H9 (cell line): ENCODE results near the gene CYP27A1. TPM values are rescaled to one million over a fixed set of nuclear protein-coding genes. Genes with fewer than 3 reads are reported as not detected.

Source experiments
- DNase-seq: peaks from one replicate; pipeline ENCODE4 v3.0.0-alpha.2; 2017
- H2AFZ ChIP-seq: one replicate; pipeline ENCODE4 v1.6.1; 2013; ENCODE audit warnings: mild to moderate bottlenecking, low read length, control low read depth, moderate library complexity
- H2AK5ac ChIP-seq: 2 replicates; pipeline ENCODE4 v1.6.1; 2013; ENCODE audit warnings: low read length, control low read depth, mixed read lengths; ENCODE audit not compliant: insufficient read length
- H2BK120ac ChIP-seq: one replicate; pipeline ENCODE4 v1.6.1; 2013; ENCODE audit warnings: low read depth, mild to moderate bottlenecking, low read length, control low read depth, inconsistent platforms; ENCODE audit not compliant: poor library complexity, severe bottlenecking
- H2BK12ac ChIP-seq: 2 replicates; pipeline ENCODE4 v1.6.1; 2013; ENCODE audit warnings: low read length, control low read depth, mixed read lengths, low read depth; ENCODE audit not compliant: insufficient read length
- H2BK15ac ChIP-seq: 2 replicates; pipeline ENCODE4 v1.6.1; 2013; ENCODE audit warnings: low read depth, low read length, control low read depth
- H2BK20ac ChIP-seq: one replicate; pipeline ENCODE4 v1.6.1; 2013; ENCODE audit warnings: low read depth, mild to moderate bottlenecking, low read length, control low read depth, inconsistent platforms; ENCODE audit not compliant: poor library complexity, severe bottlenecking
- H2BK5ac ChIP-seq: 2 replicates; pipeline ENCODE4 v1.6.1; 2013; ENCODE audit warnings: low read length, control low read depth, mixed read lengths; ENCODE audit not compliant: insufficient read length
- H3K14ac ChIP-seq: 2 replicates; pipeline ENCODE4 v1.6.1; 2013; ENCODE audit warnings: low read length, control low read depth; ENCODE audit not compliant: insufficient read depth
- H3K18ac ChIP-seq: 2 replicates; pipeline ENCODE4 v1.6.1; 2013; ENCODE audit warnings: low read depth, mild to moderate bottlenecking, mixed read lengths, low read length, control low read depth; ENCODE audit not compliant: insufficient read length
- H3K23ac ChIP-seq: 2 replicates; pipeline ENCODE4 v1.6.1; 2013; ENCODE audit warnings: low read length, control low read depth, mixed read lengths, low read depth; ENCODE audit not compliant: insufficient read length
- H3K23me2 ChIP-seq: 2 replicates; pipeline ENCODE4 v1.6.1; 2013; ENCODE audit warnings: low read depth, mild to moderate bottlenecking, mixed read lengths, low read length, control low read depth; ENCODE audit not compliant: insufficient read length, poor library complexity, severe bottlenecking
- H3K27ac ChIP-seq: 2 replicates; pipeline ENCODE4 v1.5.1; 2013; ENCODE audit warnings: low read length, control low read depth, mixed read lengths, low read depth; ENCODE audit not compliant: insufficient read length
- H3K27me3 ChIP-seq: 2 replicates; pipeline ENCODE4 v1.6.1; 2013; ENCODE audit warnings: low read length, control low read depth, inconsistent platforms; ENCODE audit not compliant: insufficient read depth
- H3K4ac ChIP-seq: 2 replicates; pipeline ENCODE4 v1.6.1; 2013; ENCODE audit warnings: low read depth, mild to moderate bottlenecking, control low read depth, inconsistent platforms, low read length, moderate library complexity
- H3K4me1 ChIP-seq: 2 replicates; pipeline ENCODE4 v1.6.1; 2013; ENCODE audit warnings: low read length, control low read depth, inconsistent platforms; ENCODE audit not compliant: insufficient read depth
- H3K4me2 ChIP-seq: 2 replicates; pipeline ENCODE4 v1.6.1; 2013; ENCODE audit warnings: low read length, control low read depth, mixed read lengths; ENCODE audit not compliant: insufficient read length, insufficient read depth
- H3K56ac ChIP-seq: 2 replicates; pipeline ENCODE4 v1.6.1; 2013; ENCODE audit warnings: low read depth, mild to moderate bottlenecking, mixed read lengths, low read length, control low read depth; ENCODE audit not compliant: insufficient read length
- H3K79me1 ChIP-seq: 2 replicates; pipeline ENCODE4 v1.6.1; 2013; ENCODE audit warnings: low read depth, mild to moderate bottlenecking, moderate library complexity, low read length, control low read depth, inconsistent platforms; ENCODE audit not compliant: insufficient read depth, poor library complexity, severe bottlenecking
- H3K79me2 ChIP-seq: 2 replicates; pipeline ENCODE4 v1.6.1; 2013; ENCODE audit warnings: low read length, control low read depth, inconsistent platforms; ENCODE audit not compliant: insufficient read depth
- H3K9ac ChIP-seq: 2 replicates; pipeline ENCODE4 v1.6.1; 2013; ENCODE audit warnings: low read length, control low read depth, mixed read lengths; ENCODE audit not compliant: insufficient read length; ENCODE audit errors: extremely low read depth
- H3K9me3 ChIP-seq: one replicate; pipeline ENCODE4 v1.6.1; 2013; ENCODE audit warnings: low read depth, low read length, inconsistent platforms; ENCODE audit not compliant: control insufficient read depth
- H3T11ph ChIP-seq: one replicate; pipeline ENCODE4 v1.6.1; 2013; ENCODE audit warnings: mild to moderate bottlenecking, low read length, control low read depth, inconsistent platforms
- H4K20me1 ChIP-seq: one replicate; pipeline ENCODE4 v1.6.1; 2013; ENCODE audit not compliant: control insufficient read depth, insufficient read length, insufficient read depth
- H4K5ac ChIP-seq: 2 replicates; pipeline ENCODE4 v1.6.1; 2013; ENCODE audit warnings: low read depth, mild to moderate bottlenecking, mixed read lengths, low read length, control low read depth; ENCODE audit not compliant: insufficient read length
- H4K8ac ChIP-seq: replicated peaks from 2 replicates; pipeline ENCODE4 v1.6.1; 2013; ENCODE audit warnings: low read length, control low read depth, mixed read lengths, low read depth; ENCODE audit not compliant: insufficient read length
- H4K91ac ChIP-seq: 2 replicates; pipeline ENCODE4 v1.6.1; 2013; ENCODE audit warnings: low read depth, mild to moderate bottlenecking, moderate library complexity, mixed read lengths, low read length, control low read depth; ENCODE audit not compliant: insufficient read length
- H3K27ac Mint-ChIP-seq, 3 experiments: 2 replicates in 2 of 3; 3 replicates in 1 of 3; pipeline ENCODE4 v1.8.0; 2020 to 2021; ENCODE audit warnings: mixed read lengths in 3 of 3, mild to moderate bottlenecking in 1 of 3, moderate library complexity in 1 of 3
- H3K27me3 Mint-ChIP-seq: 2 replicates; pipeline ENCODE4 v1.8.0; 2021; ENCODE audit warnings: low read depth, mild to moderate bottlenecking, moderate library complexity, mixed read lengths
- H3K36me3 Mint-ChIP-seq, 3 experiments: 2 replicates in 2 of 3; 3 replicates in 1 of 3; pipeline ENCODE4 v1.8.0; 2020 to 2021; ENCODE audit warnings: low read depth in 3 of 3, mixed read lengths in 3 of 3; ENCODE audit not compliant: insufficient read depth in 1 of 3
- H3K4me1 Mint-ChIP-seq, 2 experiments: 2 replicates each; pipeline ENCODE4 v1.8.0; 2020; ENCODE audit warnings: mixed read lengths in 2 of 2
- H3K4me3 Mint-ChIP-seq, 2 experiments: 2 replicates in 1 of 2; 3 replicates in 1 of 2; pipeline ENCODE4 v1.8.0; 2020 to 2021; ENCODE audit warnings: mild to moderate bottlenecking in 2 of 2, mixed read lengths in 2 of 2, moderate library complexity in 1 of 2
- H3K9me3 Mint-ChIP-seq, 2 experiments: 2 replicates in 1 of 2; 3 replicates in 1 of 2; pipeline ENCODE4 v1.8.0; 2020; ENCODE audit warnings: mild to moderate bottlenecking in 2 of 2, mixed read lengths in 2 of 2, moderate library complexity in 1 of 2
- WGBS: extraction: QIAGEN DNeasy Blood & Tissue Kit; methylation state at CpG from one replicate; pipeline ENCODE4 v1.1.7; 2013; ENCODE audit warnings: missing lambda C conversion rate, low lambda C conversion rate, mixed read lengths; ENCODE audit not compliant: insufficient read length; ENCODE audit errors: extremely low coverage; 5-methylcytosine and 5-hydroxymethylcytosine counted together
- total RNA-seq: library from RNA; stranded (reverse); gene quantifications from 2 replicates; pipeline ENCODE4 v1.2.1, GENCODE V29; 2021
- TF ChIP-seq, protein P1 (sequence below): fragments of 200-600 bp; sonication (generic); conservative IDR thresholded peaks from 3 replicates; pipeline ENCODE4 v1.8.0; 2021; ENCODE audit warnings: antibody characterized with exemption, mild to moderate bottlenecking

The CYP27A1 gene
- total RNA-seq, 1 experiment from 2014 or later: 3.1 TPM

DNA sequence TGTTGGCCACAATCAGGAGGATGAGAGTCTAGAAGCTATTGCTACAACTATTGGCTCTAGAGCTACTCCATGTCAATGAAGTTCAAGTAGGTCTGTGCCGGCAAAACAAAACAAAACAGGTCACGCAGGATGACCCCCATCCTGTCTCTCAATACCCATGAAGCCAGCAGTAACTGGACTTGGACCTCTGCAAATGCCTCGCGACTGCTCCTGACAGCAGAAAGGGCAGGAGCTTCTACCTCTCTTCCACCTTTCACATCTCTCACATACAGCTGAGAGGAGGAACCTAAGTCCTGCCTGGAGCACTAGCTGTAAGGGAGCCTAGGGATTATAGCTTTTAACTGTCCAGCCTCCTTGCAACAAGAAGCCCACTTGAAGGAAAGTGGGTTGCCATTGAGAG lies 33.7 kb downstream of the CYP27A1 start:
- Histone ChIP-seq H3K9me3 (no peaks in the 10 kb centered on the region), H4K91ac (no peak overlapping the region), H3K14ac (no peak overlapping the region), H3K4me1 (no peaks in the 10 kb centered on the region), H2BK15ac (no peak overlapping the region), H3K79me1 (no peaks in the 10 kb centered on the region), H3K4ac (no peak overlapping the region), H2BK5ac (no peak overlapping the region), H2BK120ac (no peak overlapping the region), H4K20me1 (no peaks in the 10 kb centered on the region), H3K27ac (no peak overlapping the region), H3K27me3 (no peaks in the 10 kb centered on the region), H4K5ac (no peak overlapping the region), H2BK12ac (no peak overlapping the region), H3K79me2 (no peaks in the 10 kb centered on the region), H3K9ac (no peak overlapping the region), H3K23ac (no peak overlapping the region), H3K56ac (no peak overlapping the region), H4K8ac (no peak overlapping the region), H3T11ph (no peak overlapping the region), H3K23me2 (no peaks in the 10 kb centered on the region), H3K4me2 (no peak overlapping the region), H3K18ac (no peak overlapping the region), H2AK5ac (no peak overlapping the region), H2BK20ac (no peak overlapping the region), H2AFZ (no peak overlapping the region)
- no peak overlapping the region for H3K27ac Mint-ChIP-seq
- no peak for DNase-seq
- no peaks in the 10 kb centered on the region for H3K27me3 Mint-ChIP-seq
- H3K4me3 Mint-ChIP-seq: no peak overlapping the region
- H3K4me1 Mint-ChIP-seq: no peaks in the 10 kb centered on the region
- no peaks in the 10 kb centered on the region for H3K9me3 Mint-ChIP-seq
- WGBS: no CpG with 5 or more reads among the region's 4 CpGs
- TF ChIP-seq, protein P1, sequence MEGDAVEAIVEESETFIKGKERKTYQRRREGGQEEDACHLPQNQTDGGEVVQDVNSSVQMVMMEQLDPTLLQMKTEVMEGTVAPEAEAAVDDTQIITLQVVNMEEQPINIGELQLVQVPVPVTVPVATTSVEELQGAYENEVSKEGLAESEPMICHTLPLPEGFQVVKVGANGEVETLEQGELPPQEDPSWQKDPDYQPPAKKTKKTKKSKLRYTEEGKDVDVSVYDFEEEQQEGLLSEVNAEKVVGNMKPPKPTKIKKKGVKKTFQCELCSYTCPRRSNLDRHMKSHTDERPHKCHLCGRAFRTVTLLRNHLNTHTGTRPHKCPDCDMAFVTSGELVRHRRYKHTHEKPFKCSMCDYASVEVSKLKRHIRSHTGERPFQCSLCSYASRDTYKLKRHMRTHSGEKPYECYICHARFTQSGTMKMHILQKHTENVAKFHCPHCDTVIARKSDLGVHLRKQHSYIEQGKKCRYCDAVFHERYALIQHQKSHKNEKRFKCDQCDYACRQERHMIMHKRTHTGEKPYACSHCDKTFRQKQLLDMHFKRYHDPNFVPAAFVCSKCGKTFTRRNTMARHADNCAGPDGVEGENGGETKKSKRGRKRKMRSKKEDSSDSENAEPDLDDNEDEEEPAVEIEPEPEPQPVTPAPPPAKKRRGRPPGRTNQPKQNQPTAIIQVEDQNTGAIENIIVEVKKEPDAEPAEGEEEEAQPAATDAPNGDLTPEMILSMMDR: no peak
- no peaks in the 10 kb centered on the region; a peak in 1 of 7 replicates for H3K36me3 Mint-ChIP-seq
